ENCODE data around the gene TTC38.
"Not testable (repeated sequence)": the region's sequence is repeated elsewhere in the genome, so short reads cannot be mapped to it uniquely, and the experiment has no call there.

The TTC38 gene

GRCh38 chr22:46247443-46247975, 20.3 kb upstream of the TTC38 start:
- no peak for DNase-seq

GRCh38 chr22:46250035-46250782, 17.6 kb upstream of the TTC38 start, which contains the start of gene CDPF1:
CDPF1 (minus strand) TSS chr22:46250293; CDS start chr22:46248284, 2,009 bp downstream.
- DNase-seq = peak; percentile 90

- no peak for DNase-seq
Measured at GRCh38 chr22:46250783-46251125, 17.1 kb upstream of the TTC38 start.

DNA sequence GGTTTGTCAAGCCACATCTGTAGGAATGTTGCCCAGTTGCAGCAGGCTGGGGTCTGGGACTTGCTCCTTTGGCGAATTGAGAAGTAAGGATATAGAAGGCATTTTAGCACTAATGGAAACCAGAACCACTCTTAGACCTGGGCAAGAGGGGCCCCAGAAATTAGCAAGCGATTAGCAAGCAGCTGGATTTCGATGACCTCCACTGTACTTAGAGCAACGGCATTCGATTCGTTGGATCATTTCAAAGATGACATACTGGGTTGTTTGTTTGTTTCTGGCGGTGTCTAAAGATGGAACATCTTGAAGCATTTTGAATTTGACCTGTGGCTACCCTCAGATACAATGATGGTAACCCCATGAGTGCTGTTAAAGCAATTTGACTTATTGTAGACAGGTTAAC, 16.5 kb upstream of the TTC38 start:
- DNase-seq = no peak

GRCh38 chr22:46251816-46252380, 15.9 kb upstream of the TTC38 start:
- no peak for DNase-seq

- DNase-seq = no peak
Measured at GRCh38 chr22:46256358-46256958, 11.3 kb upstream of the TTC38 start.

DNA sequence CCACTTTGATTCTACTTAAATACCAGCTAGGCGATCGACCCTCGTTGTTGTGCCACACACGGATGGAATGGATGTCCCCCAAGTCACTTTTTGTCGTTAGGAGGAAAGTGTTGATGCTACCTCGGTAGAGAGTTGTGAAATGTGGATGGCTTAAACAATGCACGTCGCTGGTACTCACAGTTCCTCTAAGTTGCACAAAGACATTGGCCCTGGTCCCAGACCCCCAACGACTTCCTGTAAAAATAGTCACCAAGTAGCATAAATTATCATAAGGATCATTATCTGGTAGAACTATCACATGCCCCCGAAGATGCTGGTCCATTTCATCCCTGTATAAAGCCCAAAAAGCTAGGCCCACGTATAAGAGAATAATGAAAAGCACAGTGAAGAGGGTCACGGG, 8.4 kb upstream of the TTC38 start:
- no peak for DNase-seq

DNA sequence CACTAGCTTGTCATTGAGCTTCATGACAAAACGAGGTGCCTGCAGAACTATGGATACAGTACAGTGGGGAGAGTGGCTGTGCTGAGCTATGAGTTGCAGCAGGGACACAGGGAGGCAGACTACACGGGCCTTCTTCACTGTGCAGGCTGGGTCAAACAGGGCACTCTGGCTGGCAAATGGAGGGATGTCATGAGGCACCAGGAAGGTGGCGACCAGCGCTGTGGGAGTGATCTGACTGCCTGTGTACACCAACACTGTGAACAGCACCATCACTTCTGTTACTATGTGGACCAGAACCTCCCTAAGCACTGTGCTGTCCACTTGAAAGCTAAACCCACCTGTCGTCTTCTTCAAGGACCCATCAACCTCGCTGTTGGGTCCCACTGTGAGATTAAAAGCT, 7.8 kb upstream of the TTC38 start:
- DNase-seq = no peak

- peak; percentile 38 for DNase-seq
Measured at GRCh38 chr22:46262449-46263215, 5.2 kb upstream of the TTC38 start.

- no peak for DNase-seq
Measured at GRCh38 chr22:46263216-46263590, 4.6 kb upstream of the TTC38 start, which contains the start of gene PKDREJ. PKDREJ (minus strand) TSS chr22:46263343; CDS start chr22:46263322, 21 bp downstream.

GRCh38 chr22:46264520-46264919, 3.3 kb upstream of the TTC38 start:
- DNase-seq = not testable (repeated sequence)

- not testable (repeated sequence) for DNase-seq
Measured at GRCh38 chr22:46265627-46266026, 2.2 kb upstream of the TTC38 start.

DNA sequence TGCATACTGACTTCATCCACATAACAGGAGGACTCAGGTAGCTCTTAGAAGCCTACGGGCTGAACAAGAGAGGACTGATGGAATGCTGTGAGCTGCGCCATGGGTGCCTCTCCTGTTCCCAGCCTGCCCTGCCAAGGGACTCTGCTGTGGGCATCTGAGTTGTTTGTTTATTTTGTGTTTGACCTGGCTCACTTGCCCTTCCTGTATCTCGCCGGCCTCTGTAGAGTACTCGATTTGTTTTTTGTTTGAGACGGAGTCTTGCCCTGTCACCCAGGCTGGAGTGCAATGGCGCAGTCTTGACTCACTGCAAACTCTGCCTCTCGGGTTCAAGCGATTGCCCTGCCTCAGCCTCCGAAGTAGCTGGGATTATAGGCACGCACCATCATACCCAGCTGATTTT, 1.8 kb downstream of the TTC38 start:
- DNase-seq = no peak

DNA sequence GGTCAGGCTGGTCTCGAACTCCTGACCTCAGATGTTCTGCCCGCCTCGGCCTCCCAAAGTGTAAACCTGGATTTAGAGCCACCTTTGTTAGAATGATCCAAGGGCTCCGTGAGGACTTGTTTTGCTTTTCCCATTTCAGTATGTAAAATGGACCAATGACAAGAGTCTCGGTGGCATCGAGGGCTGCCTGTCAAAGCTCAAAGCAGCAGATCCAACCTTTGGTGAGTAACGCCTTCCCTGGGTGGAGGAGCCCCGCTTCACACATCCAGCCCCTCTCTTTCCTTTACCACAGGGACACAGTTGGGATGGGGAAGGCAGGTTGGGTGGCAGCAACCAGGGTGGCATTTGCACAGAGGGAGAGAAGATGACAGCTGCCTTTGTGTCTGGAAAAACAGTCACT, 4.4 kb downstream of the TTC38 start:
- no peak for DNase-seq

GRCh38 chr22:46272762-46273431, 5.1 kb downstream of the TTC38 start:
- DNase-seq = no peak

GRCh38 chr22:46273432-46274148, 5.8 kb downstream of the TTC38 start:
- no peak for DNase-seq

DNA sequence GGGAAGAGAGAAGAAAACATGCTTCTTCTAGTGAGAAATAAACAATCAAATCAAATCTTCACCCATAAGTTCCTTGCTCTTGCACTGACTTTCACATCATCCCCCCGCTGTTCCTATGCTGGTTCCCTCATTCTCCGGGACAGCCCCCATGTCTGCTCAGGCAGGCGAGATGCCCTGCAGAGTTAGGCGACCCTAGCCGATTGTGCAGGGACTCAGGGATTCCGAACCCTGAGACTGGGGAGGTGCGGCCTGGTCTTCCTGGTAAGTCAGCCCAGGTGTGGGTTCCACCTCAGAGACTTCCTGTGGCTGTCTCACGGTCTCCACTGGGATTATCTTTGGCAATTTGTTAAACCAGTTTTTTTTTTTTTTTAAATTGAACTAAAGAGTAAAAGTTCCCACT, 6.6 kb downstream of the TTC38 start:
- DNase-seq = no peak

- no peak for DNase-seq
Measured at GRCh38 chr22:46275455-46276122, 7.8 kb downstream of the TTC38 start.

DNA sequence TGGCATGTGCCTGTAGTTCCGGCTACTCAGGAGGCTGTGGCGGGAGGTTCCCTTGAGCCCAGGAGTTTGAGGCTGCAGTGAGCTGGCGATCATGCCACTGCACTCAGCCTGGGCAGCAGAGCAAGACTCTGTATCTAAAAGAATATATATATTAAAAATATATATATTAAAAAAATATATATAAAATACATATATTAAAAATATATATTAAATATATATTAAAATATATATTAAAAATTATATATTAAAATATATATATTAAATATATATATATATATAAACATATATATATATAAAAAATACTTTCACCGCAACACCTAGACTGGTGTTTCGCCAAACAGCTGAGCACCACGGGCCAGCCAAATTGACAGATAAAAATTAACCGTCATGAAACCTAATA, 8.8 kb downstream of the TTC38 start:
- no peak for DNase-seq

DNA sequence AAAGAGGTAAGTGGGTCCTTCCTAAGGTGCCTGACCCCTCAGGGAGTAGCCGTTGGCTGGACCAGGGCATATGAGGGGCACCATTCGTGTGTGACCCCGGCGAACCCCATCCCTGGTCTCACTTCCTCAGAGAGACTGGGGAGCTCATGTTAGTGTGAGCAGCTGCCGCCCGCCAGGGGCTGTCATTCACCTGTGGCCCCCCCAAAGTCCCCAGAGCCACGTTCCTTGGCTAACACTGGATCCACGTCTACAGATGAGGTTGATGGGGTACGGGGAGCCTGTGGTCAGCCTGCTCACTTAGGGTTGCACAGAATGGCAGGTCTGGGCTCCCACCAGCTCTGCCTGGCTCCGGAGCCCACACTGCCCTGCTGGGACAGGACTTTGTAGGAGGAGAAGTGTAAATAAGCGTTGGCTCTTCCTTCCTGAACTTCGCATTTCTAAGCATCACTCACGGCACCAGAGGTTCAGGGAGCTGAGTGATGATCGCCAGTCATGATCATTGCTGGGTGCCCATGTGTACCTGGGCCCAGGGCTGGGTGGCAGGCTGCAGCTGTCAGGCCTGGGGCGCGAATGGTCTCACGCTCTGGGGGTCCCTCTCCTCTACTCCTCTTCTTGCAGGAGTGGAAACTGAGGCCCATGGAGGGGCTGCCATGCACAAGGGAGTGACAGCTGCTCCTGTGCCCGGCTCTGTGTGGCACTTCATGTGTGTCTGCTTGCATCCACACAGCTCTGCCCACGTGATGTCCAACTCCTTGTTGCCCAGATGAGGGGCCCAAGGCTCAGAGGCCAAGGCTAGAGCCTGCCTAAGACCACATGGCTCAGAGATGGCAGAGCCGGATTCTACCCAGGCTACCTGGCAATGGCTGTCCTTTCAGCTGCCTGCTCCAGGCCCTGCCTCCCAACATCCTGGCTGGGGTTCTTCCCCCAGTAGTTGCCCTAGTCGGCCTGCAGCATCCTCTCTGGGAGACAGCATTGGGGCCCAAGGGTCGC, 11.1 kb downstream of the TTC38 start:
- DNase-seq = no peak
